ENCODE results near the gene MZT1. TPM values are rescaled to one million over a fixed set of nuclear protein-coding genes. Genes with fewer than 3 reads are reported as not detected.
A peak's percentile ranks its signal among the peaks of the same experiment; 100 is the strongest.

The MZT1 gene
- 5.7 TPM in 2 replicates for total RNA-seq
- 7.8 TPM for total RNA-seq (2013)
- polyA plus RNA-seq = 2.1 and 5.1 TPM in 2 replicates
- 1.4 and 1.7 TPM in 2 replicates for polyA minus RNA-seq

- H3K4me3 Mint-ChIP-seq = peak within 1 kb of the TSS; percentile 98
- H3K27ac ChIP-seq (ENCODE audit: low read length in 2 of 2) = peak within 1 kb of the TSS; percentile 66 to 81
- DNase-seq (peak; percentile 98), ATAC-seq (ENCODE audit: low read depth) (peak; percentile 93)
- peak within 1 kb of the TSS; percentile 74 for H3K9ac ChIP-seq (ENCODE audit: low read length)
- peaks cover 1 to 7% of the 10 kb centered on the region in 2 experiments for H3K36me3 ChIP-seq (replicated peaks in 1 of 2; ENCODE audit: control extremely low read depth in 1 of 2, control insufficient read depth in 1 of 2, extremely low read depth in 1 of 2, insufficient read depth in 2 of 2, low read length in 1 of 2)
- no peaks in the 10 kb centered on the region for H3K9me3 ChIP-seq (ENCODE audit: control extremely low read depth in 1 of 3, control insufficient read depth in 2 of 3, insufficient read depth in 1 of 3, low read length in 2 of 3)
- intact Hi-C loops (cut with micrococcal nuclease) = loop anchor here (1.0 kb wide), 2 partner anchors 55 to 331 kb away; partner anchors contain the start of gene PIBF1
- no peaks in the 10 kb centered on the region for H4K20me1 ChIP-seq (ENCODE audit: control insufficient read depth, insufficient read depth, low read length, poor library complexity, severe bottlenecking)
- no peak for TF ChIP-seq CTCF (IDR thresholded peaks at IDR 0.05)
- H3K4me1 ChIP-seq (ENCODE audit: control insufficient read depth in 2 of 2, insufficient read depth in 2 of 2, low read length in 2 of 2) = peaks cover 13 to 20% of the 10 kb centered on the region in 2 donors
- under 1% methylated on average over 64 of the region's 71 CpGs for WGBS (ENCODE audit: insufficient coverage)
- H3K4me2 ChIP-seq (replicated peaks; ENCODE audit: low read depth, low read length, poor library complexity, severe bottlenecking) = peak within 1 kb of the TSS; percentile 89
- ChIA-PET CTCF (no interaction called here), POLR2A (no interaction called here)
- H3K9me3 Mint-ChIP-seq (ENCODE audit: insufficient read depth) = no peaks in the 10 kb centered on the region
- H2AFZ ChIP-seq (ENCODE audit: insufficient read depth, low read depth, low read length, poor library complexity, severe bottlenecking) = peak within 1 kb of the TSS; percentile 93
- peaks cover 39% of the 10 kb centered on the region for H3K4me1 Mint-ChIP-seq
- H3K79me2 ChIP-seq (ENCODE audit: control insufficient read depth, insufficient read depth, low read length) = peaks cover 51% of the 10 kb centered on the region
- H3K27me3 ChIP-seq (replicated peaks in 1 of 4; ENCODE audit: control extremely low read depth in 1 of 4, control insufficient read depth in 3 of 4, insufficient read depth in 4 of 4, low read length in 3 of 4) = no peaks in the 10 kb centered on the region
- no peaks in the 10 kb centered on the region for H3K27me3 Mint-ChIP-seq
- peak within 1 kb of the TSS; percentile 90 for H3K27ac Mint-ChIP-seq
- H3K4me3 ChIP-seq (ENCODE audit: control extremely low read depth in 1 of 5, extremely low read depth in 1 of 5, insufficient read depth in 1 of 5, low read depth in 2 of 5, low read length in 4 of 5) = peak within 1 kb of the TSS; percentile 71 to 90 (median 85)
Observed at GRCh38 chr13:72727417-72728289, at the start of gene MZT1, which contains the start of gene BORA. Gene MZT1 (minus strand): TSS chr13:72727629. CDS start chr13:72727602, 27 bp downstream. Gene BORA (plus strand): TSS chr13:72727923. CDS start chr13:72728941, 1,018 bp downstream.

GRCh38 chr13:72774019-72774418, 46.6 kb upstream of the MZT1 start:
- DNase-seq = no peak
- intact Hi-C loops (cut with micrococcal nuclease) = no loop called here
- Histone ChIP-seq H4K20me1 (ENCODE audit: control insufficient read depth, insufficient read depth, low read length, poor library complexity, severe bottlenecking) (peaks cover 26% of the 10 kb centered on the region), H3K36me3 (replicated peaks in 1 of 2; ENCODE audit: control extremely low read depth in 1 of 2, control insufficient read depth in 1 of 2, extremely low read depth in 1 of 2, insufficient read depth in 2 of 2, low read length in 1 of 2) (peaks cover 44 to 89% of the 10 kb centered on the region in 2 experiments), H3K4me2 (replicated peaks; ENCODE audit: low read depth, low read length, poor library complexity, severe bottlenecking) (no peak overlapping the region), H2AFZ (ENCODE audit: insufficient read depth, low read depth, low read length, poor library complexity, severe bottlenecking) (no peak overlapping the region), H3K4me1 (ENCODE audit: control insufficient read depth in 2 of 2, insufficient read depth in 2 of 2, low read length in 2 of 2) (peaks cover 0 to 1% of the 10 kb centered on the region in 2 donors), H3K4me3 (ENCODE audit: control extremely low read depth in 1 of 5, extremely low read depth in 1 of 5, insufficient read depth in 1 of 5, low read depth in 2 of 5, low read length in 4 of 5) (no peak overlapping the region), H3K27ac (ENCODE audit: low read length in 2 of 2) (no peak overlapping the region), H3K9ac (ENCODE audit: low read length) (no peak overlapping the region), H3K79me2 (ENCODE audit: control insufficient read depth, insufficient read depth, low read length) (peaks cover 18% of the 10 kb centered on the region), H3K27me3 (replicated peaks in 1 of 4; ENCODE audit: control extremely low read depth in 1 of 4, control insufficient read depth in 3 of 4, insufficient read depth in 4 of 4, low read length in 3 of 4) (no peaks in the 10 kb centered on the region), H3K9me3 (ENCODE audit: control extremely low read depth in 1 of 3, control insufficient read depth in 2 of 3, insufficient read depth in 1 of 3, low read length in 2 of 3) (no peaks in the 10 kb centered on the region)
- WGBS (ENCODE audit: insufficient coverage) = no CpG with 5 or more reads among the region's 2 CpGs
- ChIA-PET CTCF (no interaction called here), POLR2A (no interaction called here)
- H3K9me3 Mint-ChIP-seq (ENCODE audit: insufficient read depth) = no peaks in the 10 kb centered on the region
- H3K27ac Mint-ChIP-seq = no peak overlapping the region
- no peak overlapping the region for H3K4me3 Mint-ChIP-seq
- ATAC-seq (ENCODE audit: low read depth) = no peak
- H3K27me3 Mint-ChIP-seq = no peaks in the 10 kb centered on the region
- TF ChIP-seq CTCF (IDR thresholded peaks at IDR 0.05) (no peak), EZH2 (IDR thresholded peaks at IDR 0.05; ENCODE audit: borderline replicate concordance, insufficient read depth, low read depth, low read length, poor library complexity, severe bottlenecking) (no peak)
- H3K4me1 Mint-ChIP-seq = peaks cover 5% of the 10 kb centered on the region
